IMR-90 (cell line): Measurements from ENCODE around the gene COL18A1. TPM values are rescaled to one million over a fixed set of nuclear protein-coding genes. Genes with fewer than 3 reads are reported as not detected.

ENCODE experiments used
- ATAC-seq: fragments of 200-7000 bp; cut with Tn5 transposase; 2 replicates; pipeline ENCODE4 v1.9.1; 2020; ENCODE audit warnings: low read depth, mild to moderate bottlenecking, moderate library complexity
- BruUV-seq: library from RNA; stranded (reverse); fragments of 400-500 nt; replicated peaks from 2 replicates; lab custom pipeline; 2021; lab: Mats Ljungman, UMichigan
- CTCF ChIA-PET: fragments of 300-600 bp; formaldehyde crosslinking; extraction: SDS; loops from one replicate; lab custom pipeline; 2021; ENCODE audit warnings: antibody characterized with exemption; lab: Yijun Ruan, JAX
- POLR2A ChIA-PET: fragments of 300-600 bp; sonication (Branson Sonifier 250); formaldehyde crosslinking; loops from one replicate; lab custom pipeline; 2022; ENCODE audit warnings: antibody characterized with exemption; ENCODE audit not compliant: unreplicated experiment; lab: Charles Lee
- DNase-seq: peaks from one replicate; pipeline ENCODE4 v3.0.0; 2013
- H2AFZ ChIP-seq: replicated peaks from 2 replicates; pipeline ENCODE3; 2013; ENCODE audit warnings: low read length, mild to moderate bottlenecking; ENCODE audit not compliant: poor library complexity
- H2AK5ac ChIP-seq: 2 replicates; pipeline ENCODE4 v1.6.1; 2013; ENCODE audit warnings: low read depth, low read length, inconsistent platforms
- H2AK9ac ChIP-seq: replicated peaks from 2 replicates; pipeline ENCODE3; 2013; ENCODE audit warnings: mild to moderate bottlenecking, low read depth, low read length, moderate library complexity; ENCODE audit not compliant: poor library complexity
- H2BK120ac ChIP-seq: 2 replicates; pipeline ENCODE4 v1.6.1; 2013; ENCODE audit warnings: low read depth, low read length, inconsistent platforms
- H2BK15ac ChIP-seq: 3 replicates; pipeline ENCODE4 v1.6.1; 2013; ENCODE audit warnings: low read depth, low read length, inconsistent platforms
- H2BK20ac ChIP-seq: 2 replicates; pipeline ENCODE4 v1.6.1; 2013; ENCODE audit warnings: low read depth, mild to moderate bottlenecking, inconsistent platforms, low read length, moderate library complexity
- H2BK5ac ChIP-seq: 2 replicates; pipeline ENCODE4 v1.6.1; 2013; ENCODE audit warnings: mild to moderate bottlenecking, low read depth, low read length, inconsistent platforms; ENCODE audit not compliant: poor library complexity, severe bottlenecking
- H3K14ac ChIP-seq: replicated peaks from 2 replicates; pipeline ENCODE4 v1.6.1; 2013; ENCODE audit warnings: low read depth, low read length, inconsistent platforms
- H3K18ac ChIP-seq: 2 replicates; pipeline ENCODE4 v1.6.1; 2013; ENCODE audit warnings: low read depth, low read length, control low read depth
- H3K23ac ChIP-seq: 2 replicates; pipeline ENCODE4 v1.6.1; 2013; ENCODE audit warnings: low read depth, low read length, inconsistent platforms
- H3K27ac ChIP-seq: 2 replicates; pipeline ENCODE4 v1.5.1; 2013; ENCODE audit warnings: mild to moderate bottlenecking, control low read depth, low read length; ENCODE audit not compliant: insufficient read depth
- H3K27me3 ChIP-seq: 2 replicates; pipeline ENCODE4 v1.6.1; 2013; ENCODE audit warnings: low read length; ENCODE audit not compliant: control insufficient read depth, insufficient read depth
- H3K36me3 ChIP-seq: 2 replicates; pipeline ENCODE4 v1.6.1; 2013; ENCODE audit warnings: low read length, mixed read lengths; ENCODE audit not compliant: control insufficient read depth, insufficient read depth
- H3K4ac ChIP-seq: 2 replicates; pipeline ENCODE4 v1.6.1; 2013; ENCODE audit warnings: low read depth, low read length, inconsistent platforms
- H3K4me1 ChIP-seq: 2 replicates; pipeline ENCODE4 v1.6.1; 2013; ENCODE audit warnings: low read length, mixed read lengths; ENCODE audit not compliant: control insufficient read depth, insufficient read depth
- H3K4me2 ChIP-seq: 2 replicates; pipeline ENCODE4 v1.6.1; 2013; ENCODE audit warnings: low read depth, mild to moderate bottlenecking, control low read depth, low read length, moderate library complexity
- H3K4me3 ChIP-seq: 2 replicates; pipeline ENCODE4 v1.5.1; 2013; ENCODE audit warnings: low read depth, mild to moderate bottlenecking, control low read depth, low read length, moderate library complexity; ENCODE audit not compliant: insufficient read depth
- H3K56ac ChIP-seq: 2 replicates; pipeline ENCODE4 v1.6.1; 2013; ENCODE audit warnings: low read length, inconsistent platforms; ENCODE audit not compliant: insufficient read depth; ENCODE audit errors: extremely low read depth
- H3K79me1 ChIP-seq, 2 experiments: 2 replicates each; pipeline ENCODE4 v1.6.1; 2013; ENCODE audit warnings: low read length in 2 of 2, inconsistent platforms in 1 of 2, low read depth in 1 of 2
- H3K9ac ChIP-seq: 2 replicates; pipeline ENCODE4 v1.6.1; 2013; ENCODE audit warnings: low read depth, low read length, control low read depth
- H3K9me1 ChIP-seq: 2 replicates; pipeline ENCODE4 v1.6.1; 2013; ENCODE audit warnings: low read length, inconsistent platforms; ENCODE audit not compliant: insufficient read depth
- H3K9me3 ChIP-seq: 2 replicates; pipeline ENCODE4 v1.6.1; 2013; ENCODE audit warnings: low read length; ENCODE audit not compliant: control insufficient read depth, insufficient read depth
- H4K20me1 ChIP-seq: 2 replicates; pipeline ENCODE4 v1.6.1; 2013; ENCODE audit warnings: low read length, inconsistent platforms; ENCODE audit not compliant: insufficient read depth
- H4K5ac ChIP-seq: 2 replicates; pipeline ENCODE4 v1.6.1; 2013; ENCODE audit warnings: mild to moderate bottlenecking, low read depth, low read length, control low read depth
- H4K8ac ChIP-seq, 2 experiments: 2 replicates each; pipeline ENCODE4 v1.6.1; 2013; ENCODE audit warnings: low read depth in 2 of 2, low read length in 2 of 2, control low read depth in 1 of 2, inconsistent platforms in 1 of 2
- H4K91ac ChIP-seq: 2 replicates; pipeline ENCODE4 v1.6.1; 2013; ENCODE audit warnings: low read depth, low read length, inconsistent platforms; ENCODE audit not compliant: insufficient read depth
- BHLHE40 ChIP-seq: fragments of 150-350 bp; IDR thresholded peaks from 2 replicates; pipeline ENCODE4 v1.6.1; 2016; ENCODE audit warnings: mild to moderate bottlenecking, low read depth, low read length
- FOS ChIP-seq: fragments of 150-350 bp; IDR thresholded peaks from 2 replicates; pipeline ENCODE4 v1.6.1; 2016; ENCODE audit warnings: low read depth, low read length
- MAZ ChIP-seq: IDR thresholded peaks from 2 replicates; pipeline ENCODE4 v1.6.1; 2012; ENCODE audit warnings: low read depth, mild to moderate bottlenecking, low read length, improper control_type of control experiment, moderate library complexity, borderline replicate concordance
- NFE2L2 ChIP-seq: fragments of 150-350 bp; IDR thresholded peaks from 2 replicates; pipeline ENCODE4 v1.6.1; 2016; ENCODE audit warnings: low read depth, mild to moderate bottlenecking, low read length
- POLR2A ChIP-seq: IDR thresholded peaks from 2 replicates; pipeline ENCODE4 v1.6.1; 2012; ENCODE audit warnings: mild to moderate bottlenecking, low read depth, low read length
- SMC3 ChIP-seq: fragments of 150-350 bp; IDR thresholded peaks from 2 replicates; pipeline ENCODE4 v1.6.1; 2016; ENCODE audit warnings: low read depth, mild to moderate bottlenecking, antibody characterized with exemption, low read length, moderate library complexity
- WGBS, 2 experiments: methylation state at CpG; one replicate each; pipeline versions ENCODE4 v1.1.5 to v1.1.7; 2013; ENCODE audit warnings: missing lambda C conversion rate in 2 of 2; ENCODE audit not compliant: insufficient read length in 1 of 2; ENCODE audit errors: extremely low coverage in 2 of 2; 5-methylcytosine and 5-hydroxymethylcytosine counted together
- dilution Hi-C: fragments of 300-500 bp; cut with HindIII; formaldehyde crosslinking; loops from one replicate; pipeline ENCODE4 v1.14.3; 2018; ENCODE audit warnings: low sequenced_read_pairs; ENCODE audit not compliant: unreplicated experiment
- in situ Hi-C: fragments of 300-500 bp; cut with MboI; formaldehyde crosslinking; loops from 3 replicates; pipeline ENCODE4 v1.14.3; 2019; ENCODE audit warnings: low sequenced_read_pairs, inconsistent platforms, mixed read lengths
- intact Hi-C: fragments of 100-400 bp; cut with micrococcal nuclease; formaldehyde crosslinking; loops from 2 replicates; pipeline ENCODE4 v1.10.0; 2022
- polyA plus RNA-seq, 3 experiments: library from polyadenylated mRNA; depleted of rRNA; stranded (reverse); fragments of >200 nt; gene quantifications; 2 replicates each; pipeline ENCODE4 v1.2.3, GENCODE V29; 2012; ENCODE audit warnings: low replicate concordance in 1 of 3
- total RNA-seq: library from RNA; depleted of rRNA; stranded (reverse); fragments of >200 nt; gene quantifications from 2 replicates; pipeline ENCODE4 v1.2.3, GENCODE V29; 2012
- TF ChIP-seq, protein P1 (sequence below): fragments of 150-350 bp; IDR thresholded peaks from 2 replicates; pipeline ENCODE4 v1.6.1; 2017; ENCODE audit warnings: mild to moderate bottlenecking, antibody characterized with exemption, low read length, low read depth

COL18A1 gene
- total and polyA plus RNA-seq, 2 of the 4 experiments (the other 2 are of a cell fraction), result 4.3 to 46.7 TPM

DNA sequence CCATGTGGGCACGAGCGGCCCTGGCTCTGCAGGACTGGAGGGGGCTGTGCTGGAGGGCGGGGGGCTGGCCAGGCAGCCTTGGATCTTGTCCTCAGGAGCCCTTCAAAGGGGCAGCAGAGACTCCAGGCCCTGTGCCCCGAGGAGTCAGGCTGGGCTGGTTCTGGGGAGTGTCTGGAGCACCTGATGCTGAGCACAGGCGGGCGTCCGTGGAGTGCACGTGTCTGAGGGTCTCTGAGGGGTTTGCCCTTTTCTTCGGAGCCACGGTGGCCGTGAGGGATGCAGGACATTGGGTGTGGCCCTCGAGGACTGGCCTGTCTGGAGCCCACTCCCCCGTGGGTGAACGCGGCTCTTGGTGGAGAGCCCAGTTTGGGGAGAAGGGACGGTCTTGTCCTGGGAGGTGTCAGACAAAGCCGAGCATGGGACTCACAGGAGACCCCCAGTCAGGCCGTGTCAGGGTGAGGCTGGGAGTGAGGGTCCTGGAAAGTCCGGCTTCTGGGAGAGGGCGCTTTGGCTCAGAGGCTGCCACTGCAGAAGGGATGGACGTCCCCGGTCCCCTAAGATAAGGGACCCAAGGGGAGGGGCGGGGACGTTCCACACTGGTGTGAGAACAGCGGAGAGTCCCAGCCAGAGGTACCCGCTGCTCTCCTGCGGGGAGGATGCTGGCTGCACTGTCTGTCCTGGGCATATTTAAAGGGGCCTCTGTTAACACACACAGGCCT, 60.8 kb downstream of the COL18A1 start:
- no peak overlapping the region for H3K4me2 ChIP-seq
- peaks cover 17% of the 10 kb centered on the region for H3K36me3 ChIP-seq
- H3K27me3 ChIP-seq, result no peaks in the 10 kb centered on the region
- peaks cover 18% of the 10 kb centered on the region for H3K4me1 ChIP-seq
- H4K91ac ChIP-seq, result no peak overlapping the region
- no peak overlapping the region for H3K18ac ChIP-seq
- dilution Hi-C loops (no loop called here), in situ Hi-C loops (loop anchor here (10.0 kb wide), 1 partner anchor 359 kb away; no protein-coding TSS in a partner anchor), intact Hi-C loops (no loop called here)
- TF ChIP-seq FOS, result no peak
- no peak for TF ChIP-seq MAZ
- TF ChIP-seq POLR2A, result no peak
- TF ChIP-seq BHLHE40, result no peak
- TF ChIP-seq, protein P1, sequence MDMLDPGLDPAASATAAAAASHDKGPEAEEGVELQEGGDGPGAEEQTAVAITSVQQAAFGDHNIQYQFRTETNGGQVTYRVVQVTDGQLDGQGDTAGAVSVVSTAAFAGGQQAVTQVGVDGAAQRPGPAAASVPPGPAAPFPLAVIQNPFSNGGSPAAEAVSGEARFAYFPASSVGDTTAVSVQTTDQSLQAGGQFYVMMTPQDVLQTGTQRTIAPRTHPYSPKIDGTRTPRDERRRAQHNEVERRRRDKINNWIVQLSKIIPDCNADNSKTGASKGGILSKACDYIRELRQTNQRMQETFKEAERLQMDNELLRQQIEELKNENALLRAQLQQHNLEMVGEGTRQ, result no peak
- no peak for TF ChIP-seq NFE2L2
- no peak for TF ChIP-seq SMC3
- ChIA-PET CTCF (no interaction called here), POLR2A (no interaction called here)
- H2BK120ac ChIP-seq, result no peak overlapping the region
- H3K27ac ChIP-seq, result no peak overlapping the region
- H4K20me1 ChIP-seq, result peaks cover 48% of the 10 kb centered on the region
- peaks cover 16% of the 10 kb centered on the region for H3K9me1 ChIP-seq
- H3K9me3 ChIP-seq, result peaks cover 2% of the 10 kb centered on the region; the same call in 1 of the 2 replicates
- no TSS peak for BruUV-seq
- WGBS, 2 experiments, result 91% methylated on average over 19 of the region's 27 CpGs; no CpG with 5 or more reads in 1 of the 2 experiments
- no peak overlapping the region for H2BK15ac ChIP-seq
- H3K4ac ChIP-seq, result no peak overlapping the region; the same call in 1 of the 2 replicates
- no peak overlapping the region for H2AFZ ChIP-seq
- peaks cover 12 to 70% of the 10 kb centered on the region in 2 experiments; a peak in 3 of 4 replicates for H3K79me1 ChIP-seq
- H4K5ac ChIP-seq, result no peak overlapping the region
- H3K4me3 ChIP-seq, result no peak overlapping the region
- no peak overlapping the region for H2BK20ac ChIP-seq
- no peak for ATAC-seq
- H2AK5ac ChIP-seq, result no peak overlapping the region
- no peak overlapping the region for H3K9ac ChIP-seq
- H3K14ac ChIP-seq, result no peak overlapping the region
- H3K23ac ChIP-seq, result no peak overlapping the region
- no peak for DNase-seq
- no peak overlapping the region for H2BK5ac ChIP-seq
- H4K8ac ChIP-seq, result no peak overlapping the region
- no peak overlapping the region for H3K56ac ChIP-seq
- H2AK9ac ChIP-seq, result no peak overlapping the region
